Measurements from ENCODE around the gene STX8.

STX8 gene

DNA sequence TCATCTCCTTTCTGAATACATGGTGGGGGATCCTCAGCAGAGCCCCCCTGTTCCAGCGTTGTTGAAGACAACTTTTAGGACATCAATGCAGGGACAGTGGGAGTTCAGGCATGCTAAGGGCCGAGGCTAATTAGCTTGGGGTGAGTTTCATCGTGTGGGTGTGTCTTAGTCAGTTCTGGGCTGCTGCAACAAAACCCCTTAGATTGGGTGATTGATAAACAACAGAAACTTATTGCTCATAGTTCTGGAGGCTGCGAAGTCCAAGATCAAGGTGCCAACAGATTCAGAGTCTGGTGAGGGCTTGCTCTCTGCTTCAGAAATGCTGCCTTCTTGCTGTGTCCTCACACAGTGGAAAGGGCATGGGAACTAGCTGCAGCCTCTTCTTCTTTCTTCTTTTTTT lies 340.3 kb downstream of the STX8 start:
- Histone ChIP-seq H3K4ac (ENCODE audit: low read depth in 1 of 2, low read length in 2 of 2) (no peak overlapping the region), H2AK5ac (ENCODE audit: low read length, severe bottlenecking) (no peak overlapping the region), H2BK5ac (ENCODE audit: low read depth, low read length, poor library complexity, severe bottlenecking) (no peak overlapping the region), H4K8ac (ENCODE audit: low read length) (no peak overlapping the region), H3K4me2 (ENCODE audit: low read length, poor library complexity, severe bottlenecking) (no peak overlapping the region), H3K9ac (ENCODE audit: low read length) (no peak overlapping the region), H3K18ac (ENCODE audit: low read depth in 1 of 2, low read length in 2 of 2) (no peak overlapping the region), H3K4me3 (ENCODE audit: insufficient read depth in 1 of 2, low read depth in 1 of 2, low read length in 2 of 2) (no peak overlapping the region), H3K4me1 (ENCODE audit: control insufficient read depth, insufficient read depth, low read depth, low read length) (peaks cover 29% of the 10 kb centered on the region), H3K23ac (ENCODE audit: low read length in 2 of 2) (no peak overlapping the region), H3K14ac (ENCODE audit: low read length in 2 of 2) (no peak overlapping the region), H4K91ac (ENCODE audit: low read length) (no peak overlapping the region), H3K27ac (ENCODE audit: low read length, poor library complexity, severe bottlenecking) (no peak overlapping the region), H2BK12ac (ENCODE audit: low read length in 2 of 2) (no peak overlapping the region), H3K36me3 (ENCODE audit: control insufficient read depth in 1 of 2, insufficient read depth in 2 of 2, low read depth in 1 of 2, low read length in 2 of 2) (no peaks in the 10 kb centered on the region), H3K79me1 (replicated peaks; ENCODE audit: low read length, poor library complexity, severe bottlenecking) (no peaks in the 10 kb centered on the region), H3K9me3 (ENCODE audit: control insufficient read depth, low read length) (no peaks in the 10 kb centered on the region), H3K27me3 (ENCODE audit: control insufficient read depth in 1 of 2, insufficient read depth in 1 of 2, low read length in 2 of 2) (peaks cover 8 to 18% of the 10 kb centered on the region in 2 experiments), H2AFZ (ENCODE audit: low read depth, low read length) (no peak overlapping the region), H2BK120ac (ENCODE audit: low read depth, low read length) (no peak overlapping the region), H2BK15ac (ENCODE audit: low read depth, poor library complexity, severe bottlenecking) (no peak overlapping the region)
- DNase-seq, result no peak
- 88% methylated on average over 4 of the region's 4 CpGs for WGBS

DNA sequence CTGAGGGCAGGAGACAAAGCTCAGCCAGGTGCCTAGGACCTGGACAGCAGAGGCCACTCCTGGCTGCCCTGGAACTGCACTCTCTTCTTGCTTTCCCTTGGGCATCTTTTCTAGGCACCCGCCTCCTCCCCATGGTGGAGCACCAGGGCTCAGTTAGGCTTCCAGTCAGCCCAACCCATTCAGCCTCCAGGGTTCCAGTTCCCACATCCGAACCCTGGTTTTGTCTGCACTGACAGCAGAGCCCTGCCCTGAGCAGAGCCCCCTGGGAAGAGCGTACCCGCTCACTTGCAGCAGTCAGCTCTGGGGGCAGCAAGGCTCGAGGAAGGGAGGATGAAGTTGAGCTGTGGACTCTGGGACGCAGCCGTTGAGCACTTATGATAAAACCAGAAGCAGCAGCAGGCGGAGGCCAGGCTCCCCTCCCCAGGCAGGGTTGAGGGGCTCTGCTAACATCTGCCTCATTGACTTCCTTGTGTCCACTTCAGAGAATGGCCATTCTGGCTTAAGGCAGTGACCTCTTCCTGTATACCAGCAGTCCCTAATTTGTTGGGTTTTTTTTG lies 341.2 kb downstream of the STX8 start:
- no peak overlapping the region for H3K23ac ChIP-seq (ENCODE audit: low read length in 2 of 2)
- H2BK12ac ChIP-seq (ENCODE audit: low read length in 2 of 2), result no peak overlapping the region
- peaks cover 23% of the 10 kb centered on the region for H3K4me1 ChIP-seq (ENCODE audit: control insufficient read depth, insufficient read depth, low read depth, low read length)
- H3K27me3 ChIP-seq (ENCODE audit: control insufficient read depth in 1 of 2, insufficient read depth in 1 of 2, low read length in 2 of 2), result peaks cover 8 to 26% of the 10 kb centered on the region in 2 experiments
- no peaks in the 10 kb centered on the region for H3K9me3 ChIP-seq (ENCODE audit: control insufficient read depth, low read length)
- no peak overlapping the region for H3K4me2 ChIP-seq (ENCODE audit: low read length, poor library complexity, severe bottlenecking)
- no peaks in the 10 kb centered on the region for H3K79me1 ChIP-seq (replicated peaks; ENCODE audit: low read length, poor library complexity, severe bottlenecking)
- no peak overlapping the region for H2AK5ac ChIP-seq (ENCODE audit: low read length, severe bottlenecking)
- WGBS, result 80% methylated on average over 8 of the region's 8 CpGs
- no peak overlapping the region for H3K4me3 ChIP-seq (ENCODE audit: insufficient read depth in 1 of 2, low read depth in 1 of 2, low read length in 2 of 2)
- H4K8ac ChIP-seq (ENCODE audit: low read length), result no peak overlapping the region
- H2BK5ac ChIP-seq (ENCODE audit: low read depth, low read length, poor library complexity, severe bottlenecking), result no peak overlapping the region
- H3K27ac ChIP-seq (ENCODE audit: low read length, poor library complexity, severe bottlenecking), result no peak overlapping the region
- H4K91ac ChIP-seq (ENCODE audit: low read length), result no peak overlapping the region
- H3K14ac ChIP-seq (ENCODE audit: low read length in 2 of 2), result peak overlapping the region in 1 of 2 experiments; percentile 20
- no peak overlapping the region for H2BK120ac ChIP-seq (ENCODE audit: low read depth, low read length)
- H2BK15ac ChIP-seq (ENCODE audit: low read depth, poor library complexity, severe bottlenecking), result no peak overlapping the region
- H3K36me3 ChIP-seq (ENCODE audit: control insufficient read depth in 1 of 2, insufficient read depth in 2 of 2, low read depth in 1 of 2, low read length in 2 of 2), result no peaks in the 10 kb centered on the region
- no peak overlapping the region for H3K18ac ChIP-seq (ENCODE audit: low read depth in 1 of 2, low read length in 2 of 2)
- H3K9ac ChIP-seq (ENCODE audit: low read length), result no peak overlapping the region
- DNase-seq, result no peak
- H2AFZ ChIP-seq (ENCODE audit: low read depth, low read length), result no peak overlapping the region
- no peak overlapping the region for H3K4ac ChIP-seq (ENCODE audit: low read depth in 1 of 2, low read length in 2 of 2)

DNA sequence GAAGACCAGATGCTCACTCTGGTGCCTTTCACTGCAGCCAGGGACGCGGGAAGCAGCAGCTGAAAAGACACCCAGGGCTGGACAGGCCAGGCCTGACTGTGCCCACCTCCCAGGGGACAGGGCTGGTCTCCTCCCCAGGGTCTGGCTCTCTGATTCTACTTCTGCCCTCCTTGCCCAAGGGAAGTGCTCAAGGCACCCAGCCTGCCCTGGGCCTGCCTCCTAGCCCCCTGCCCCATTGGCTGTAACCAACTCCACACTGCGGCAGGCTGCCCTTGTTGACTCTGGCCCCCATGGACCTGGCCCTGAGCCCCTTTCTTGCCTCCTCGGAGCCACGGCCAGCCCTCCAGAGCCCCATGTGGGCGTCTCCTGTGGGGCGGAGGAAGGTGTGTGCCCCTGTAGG lies 341.9 kb downstream of the STX8 start:
- WGBS, result 97% methylated on average over 7 of the region's 7 CpGs
- no peak overlapping the region for H3K23ac ChIP-seq (ENCODE audit: low read length in 2 of 2)
- H3K27me3 ChIP-seq (ENCODE audit: control insufficient read depth in 1 of 2, insufficient read depth in 1 of 2, low read length in 2 of 2), result peaks cover 8 to 27% of the 10 kb centered on the region in 2 experiments

DNA sequence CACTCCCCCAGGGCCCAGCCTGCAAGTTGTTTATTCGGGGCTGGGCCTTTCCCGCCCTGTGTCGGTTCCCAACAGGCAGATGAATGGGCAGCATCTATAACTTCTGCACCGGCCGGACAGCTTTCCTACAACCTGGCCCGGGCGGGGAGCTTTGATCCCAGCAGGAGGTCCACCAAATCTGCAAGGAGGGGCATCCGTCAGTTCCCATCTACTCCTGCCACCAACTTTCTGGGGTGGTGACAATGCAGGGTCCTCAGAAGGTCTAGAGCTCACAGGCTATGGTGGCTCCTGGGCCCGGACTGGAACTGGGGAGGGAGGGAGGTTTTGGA lies 342.4 kb downstream of the STX8 start:
- Histone ChIP-seq H3K4me3 (ENCODE audit: insufficient read depth in 1 of 2, low read depth in 1 of 2, low read length in 2 of 2) (no peak overlapping the region), H3K79me1 (replicated peaks; ENCODE audit: low read length, poor library complexity, severe bottlenecking) (no peaks in the 10 kb centered on the region), H3K9me3 (ENCODE audit: control insufficient read depth, low read length) (no peaks in the 10 kb centered on the region), H3K4me2 (ENCODE audit: low read length, poor library complexity, severe bottlenecking) (no peak overlapping the region), H2BK15ac (ENCODE audit: low read depth, poor library complexity, severe bottlenecking) (no peak overlapping the region), H3K36me3 (ENCODE audit: control insufficient read depth in 1 of 2, insufficient read depth in 2 of 2, low read depth in 1 of 2, low read length in 2 of 2) (no peaks in the 10 kb centered on the region), H3K23ac (ENCODE audit: low read length in 2 of 2) (no peak overlapping the region), H3K27me3 (ENCODE audit: control insufficient read depth in 1 of 2, insufficient read depth in 1 of 2, low read length in 2 of 2) (peaks cover 8 to 27% of the 10 kb centered on the region in 2 experiments), H3K9ac (ENCODE audit: low read length) (no peak overlapping the region), H2AK5ac (ENCODE audit: low read length, severe bottlenecking) (no peak overlapping the region), H2AFZ (ENCODE audit: low read depth, low read length) (no peak overlapping the region), H2BK5ac (ENCODE audit: low read depth, low read length, poor library complexity, severe bottlenecking) (no peak overlapping the region), H2BK120ac (ENCODE audit: low read depth, low read length) (no peak overlapping the region), H3K4me1 (ENCODE audit: control insufficient read depth, insufficient read depth, low read depth, low read length) (peaks cover 22% of the 10 kb centered on the region), H2BK12ac (ENCODE audit: low read length in 2 of 2) (no peak overlapping the region), H3K18ac (ENCODE audit: low read depth in 1 of 2, low read length in 2 of 2) (no peak overlapping the region), H3K14ac (ENCODE audit: low read length in 2 of 2) (no peak overlapping the region), H4K91ac (ENCODE audit: low read length) (no peak overlapping the region), H3K27ac (ENCODE audit: low read length, poor library complexity, severe bottlenecking) (no peak overlapping the region), H3K4ac (ENCODE audit: low read depth in 1 of 2, low read length in 2 of 2) (no peak overlapping the region), H4K8ac (ENCODE audit: low read length) (no peak overlapping the region)
- 62% methylated on average over 9 of the region's 9 CpGs for WGBS
- no peak for DNase-seq

More for the DNA sequence above, 341.9 kb downstream of the STX8 start:
- H2BK120ac ChIP-seq (ENCODE audit: low read depth, low read length), result no peak overlapping the region
- H3K4me1 ChIP-seq (ENCODE audit: control insufficient read depth, insufficient read depth, low read depth, low read length), result peaks cover 18% of the 10 kb centered on the region
- H3K14ac ChIP-seq (ENCODE audit: low read length in 2 of 2), result no peak overlapping the region
- H3K9ac ChIP-seq (ENCODE audit: low read length), result no peak overlapping the region
- no peaks in the 10 kb centered on the region for H3K36me3 ChIP-seq (ENCODE audit: control insufficient read depth in 1 of 2, insufficient read depth in 2 of 2, low read depth in 1 of 2, low read length in 2 of 2)
- no peaks in the 10 kb centered on the region for H3K9me3 ChIP-seq (ENCODE audit: control insufficient read depth, low read length)
- DNase-seq, result no peak
- no peak overlapping the region for H2AFZ ChIP-seq (ENCODE audit: low read depth, low read length)
- no peak overlapping the region for H3K4ac ChIP-seq (ENCODE audit: low read depth in 1 of 2, low read length in 2 of 2)
- no peak overlapping the region for H4K91ac ChIP-seq (ENCODE audit: low read length)
- no peak overlapping the region for H3K4me2 ChIP-seq (ENCODE audit: low read length, poor library complexity, severe bottlenecking)
- no peak overlapping the region for H3K27ac ChIP-seq (ENCODE audit: low read length, poor library complexity, severe bottlenecking)
- H2AK5ac ChIP-seq (ENCODE audit: low read length, severe bottlenecking), result no peak overlapping the region
- no peak overlapping the region for H2BK12ac ChIP-seq (ENCODE audit: low read length in 2 of 2)
- H2BK5ac ChIP-seq (ENCODE audit: low read depth, low read length, poor library complexity, severe bottlenecking), result no peak overlapping the region
- no peak overlapping the region for H2BK15ac ChIP-seq (ENCODE audit: low read depth, poor library complexity, severe bottlenecking)
- no peaks in the 10 kb centered on the region for H3K79me1 ChIP-seq (replicated peaks; ENCODE audit: low read length, poor library complexity, severe bottlenecking)
- no peak overlapping the region for H3K4me3 ChIP-seq (ENCODE audit: insufficient read depth in 1 of 2, low read depth in 1 of 2, low read length in 2 of 2)
- H3K18ac ChIP-seq (ENCODE audit: low read depth in 1 of 2, low read length in 2 of 2), result no peak overlapping the region
- H4K8ac ChIP-seq (ENCODE audit: low read length), result no peak overlapping the region

Data from mesenchymal stem cell (in vitro differentiated cells and primary cell).